ENCODE results near the gene FOSL2.

FOSL2 gene

DNA sequence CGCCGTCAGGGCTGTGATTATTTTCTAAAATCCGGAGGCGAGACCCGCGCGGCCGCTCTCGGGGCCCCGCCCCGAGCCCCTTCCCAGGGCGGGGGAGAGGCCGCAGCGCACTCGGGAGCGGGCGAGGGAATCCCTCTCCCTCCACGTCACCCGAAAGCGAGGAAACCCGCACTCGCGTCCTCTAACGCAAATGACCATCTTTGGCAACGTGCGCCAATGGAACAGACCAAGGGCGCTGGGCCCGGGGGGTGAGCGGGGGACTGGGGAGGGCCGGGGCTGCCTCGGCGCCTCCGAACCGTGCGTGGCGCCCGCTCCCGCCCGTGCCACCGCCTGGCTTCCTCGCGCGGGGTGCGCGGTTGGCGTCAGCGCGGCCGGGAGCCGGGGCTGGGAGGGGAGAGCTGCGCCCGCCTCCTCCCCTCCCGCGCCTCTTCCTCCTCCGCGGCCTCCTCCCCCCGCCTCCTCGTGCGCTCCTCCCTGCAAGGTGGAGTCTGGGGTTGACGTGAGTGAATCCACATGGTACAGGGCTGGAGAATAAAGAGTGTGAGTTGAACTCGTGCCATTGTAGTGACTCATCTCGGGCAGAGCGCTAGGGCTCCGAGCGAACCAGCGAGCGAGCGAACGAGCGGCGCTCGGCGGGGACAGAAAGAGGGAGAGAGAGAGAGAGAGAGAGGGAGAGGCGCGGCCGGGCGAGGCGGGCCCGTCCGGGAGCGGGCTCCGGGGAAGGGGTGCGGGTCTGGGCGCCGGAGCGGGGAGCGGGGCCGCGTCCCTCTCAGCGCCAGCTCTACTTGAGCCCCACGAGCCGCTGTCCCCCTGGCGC lies at the start of gene FOSL2:
Gene FOSL2, plus strand, starts transcription at position 562 of the 817 bp plus-strand sequence. CDS start 863 bp downstream, outside the sequence.
- peak; percentile 99 for DNase-seq

DNA sequence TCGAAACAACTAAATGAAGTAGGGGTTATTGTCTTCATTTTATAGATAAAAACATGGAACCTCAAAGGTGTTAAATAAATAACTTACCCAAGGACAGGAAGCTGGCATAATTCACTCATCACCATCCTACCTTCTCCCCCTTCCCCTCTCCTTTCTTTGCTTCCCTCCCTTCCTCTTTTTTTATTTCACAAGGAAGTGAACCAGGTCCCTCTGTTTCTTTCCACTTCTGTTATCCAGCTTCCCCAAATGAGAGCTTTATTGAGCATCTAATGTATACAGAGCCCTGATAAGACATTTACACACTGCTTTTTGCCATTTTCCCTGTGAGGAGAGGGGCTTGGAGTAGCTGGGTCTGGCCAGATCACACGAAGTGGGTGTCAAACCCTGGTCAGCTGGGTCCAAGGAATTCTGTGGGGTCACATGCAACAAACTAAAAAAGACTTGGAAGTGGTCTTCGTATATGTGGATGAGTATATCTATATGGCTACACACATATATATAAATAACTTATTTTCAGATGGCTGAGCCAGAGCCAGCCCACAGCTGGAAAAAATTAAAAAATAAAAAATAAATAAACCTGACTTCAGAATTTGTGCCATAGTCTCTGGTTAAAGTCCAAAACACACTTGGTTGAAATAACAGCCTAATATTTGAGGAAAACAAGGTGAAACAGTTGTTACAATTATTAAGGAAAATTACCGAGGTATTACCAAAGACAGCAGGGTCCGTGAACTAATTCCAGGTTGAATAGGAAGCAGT lies 49.3 kb upstream of the FOSL2 start:
- DNase-seq = no peak

DNA sequence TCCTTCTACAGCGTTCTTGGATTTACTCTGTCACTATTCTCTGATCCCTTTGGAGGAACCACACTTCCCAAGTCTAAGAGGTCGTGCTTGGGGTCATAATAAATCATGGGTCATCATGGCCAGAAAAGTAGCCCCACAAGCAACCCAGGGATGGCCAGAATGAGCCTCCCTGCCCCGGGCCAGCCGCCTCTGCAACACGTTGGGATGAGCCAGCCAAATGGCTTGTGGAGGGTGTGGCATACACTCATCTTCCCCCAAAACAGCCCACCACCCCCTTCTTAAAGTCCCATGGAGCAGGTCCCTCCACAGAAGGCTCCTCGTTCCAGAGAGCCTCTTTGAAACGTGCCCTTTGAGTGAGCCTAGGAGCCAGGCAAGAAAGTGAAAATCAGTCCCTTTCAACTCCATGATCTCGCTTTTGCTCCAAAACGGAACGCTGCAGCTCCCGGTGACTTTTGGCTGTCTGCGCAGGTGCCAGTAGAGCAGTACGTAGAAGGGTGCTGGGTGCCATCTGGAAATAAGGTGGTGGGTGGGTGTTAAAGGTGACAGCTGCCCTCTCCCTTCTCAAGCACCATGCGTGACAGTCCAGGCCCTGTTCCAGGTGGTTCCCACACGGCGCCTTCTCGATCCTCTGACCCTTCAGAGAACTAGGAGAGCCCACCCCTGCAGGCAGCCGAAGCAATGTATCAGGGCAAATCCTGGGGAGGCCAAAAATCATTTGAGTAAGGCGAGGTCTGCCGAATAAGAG lies 48.5 kb upstream of the FOSL2 start:
- DNase-seq = no peak

DNA sequence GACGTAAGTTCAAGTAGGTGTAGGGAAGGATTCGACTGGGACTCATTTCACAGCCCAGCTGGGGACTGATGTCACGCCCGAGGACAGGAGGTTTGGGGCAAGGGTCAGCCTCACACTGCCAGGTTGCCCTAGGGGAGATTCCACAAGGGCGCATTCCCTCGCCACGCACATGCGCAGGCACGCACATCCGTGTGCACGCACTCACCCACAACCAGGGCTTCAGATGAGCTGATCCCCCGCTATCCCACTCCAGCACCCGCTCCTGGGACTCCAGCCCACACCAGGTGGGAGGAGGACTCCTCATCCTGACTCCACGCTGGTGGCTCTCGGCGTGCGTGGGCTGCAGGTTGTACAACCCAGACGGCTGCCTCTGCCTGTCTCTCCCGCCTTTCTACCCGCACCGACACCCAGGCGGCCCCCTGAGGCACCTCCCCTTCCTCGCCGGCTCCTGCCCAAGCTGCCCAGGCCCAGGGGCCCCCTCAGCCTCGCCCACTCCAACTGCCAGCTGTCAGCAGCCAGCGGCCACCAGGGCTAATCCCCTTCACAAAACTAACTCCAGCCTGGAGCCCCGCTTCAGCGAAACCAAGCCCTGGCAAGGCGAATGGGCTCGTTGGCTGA lies 47.8 kb upstream of the FOSL2 start:
- no peak for DNase-seq

DNA sequence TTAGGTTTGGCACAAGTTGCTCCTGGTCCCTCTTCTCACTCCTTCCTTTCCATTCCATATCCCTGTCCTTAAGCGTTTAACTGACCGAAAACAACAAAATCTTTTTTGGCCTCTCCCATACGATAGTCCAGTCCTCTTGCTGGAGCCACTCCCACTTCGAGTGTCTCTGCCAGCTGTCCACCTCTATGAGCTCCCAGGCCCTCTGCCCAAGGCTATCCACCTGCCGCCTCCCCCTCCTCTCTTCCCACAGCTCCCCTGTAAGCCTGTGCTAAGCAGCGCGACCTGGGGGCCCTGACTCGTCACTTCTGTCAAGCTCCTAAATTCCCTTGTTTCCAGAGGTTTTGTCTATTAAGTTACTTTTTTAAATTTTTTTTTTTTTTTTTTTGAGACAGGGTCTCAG lies 47.0 kb upstream of the FOSL2 start:
- no peak for DNase-seq

DNA sequence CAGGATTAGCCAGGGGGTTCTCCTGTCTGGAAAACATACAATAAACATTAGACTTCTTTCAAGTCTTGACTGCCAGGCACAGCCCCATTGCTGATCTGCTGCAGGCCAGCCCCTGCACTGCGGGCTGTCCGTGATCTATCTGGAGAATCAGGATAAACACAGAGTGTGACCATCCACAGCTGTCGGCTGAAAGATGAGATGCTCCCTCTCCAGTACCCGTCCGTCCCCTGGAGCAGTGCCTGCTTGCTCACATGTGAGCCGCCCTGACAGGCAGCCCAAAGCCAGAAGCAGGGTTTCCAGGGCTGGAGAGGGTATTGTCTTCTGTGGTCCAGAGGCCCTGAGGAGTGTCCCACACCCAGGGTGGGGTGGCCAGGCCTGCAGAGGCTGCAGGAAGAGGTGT lies 46.1 kb upstream of the FOSL2 start:
- DNase-seq = no peak

DNA sequence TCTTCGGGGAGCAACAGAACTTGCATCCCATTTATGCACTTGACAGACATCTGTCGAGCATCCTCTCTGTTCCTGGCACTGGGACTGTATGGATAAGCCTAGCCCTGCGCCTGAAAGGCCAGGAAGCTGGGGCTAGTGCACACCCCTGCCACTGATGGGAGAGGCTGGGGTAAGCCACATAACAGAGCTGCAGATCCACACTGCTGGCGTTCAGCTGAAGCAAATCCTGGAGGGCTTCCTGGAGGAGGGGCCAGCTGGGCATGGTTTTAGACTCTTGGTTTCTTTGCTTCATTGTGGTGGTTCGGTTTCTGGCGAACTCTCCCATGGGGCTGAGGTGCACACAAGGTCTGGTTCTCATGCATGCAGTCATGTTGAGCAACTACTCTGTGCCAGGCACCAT lies 45.5 kb upstream of the FOSL2 start:
- no peak for DNase-seq

DNA sequence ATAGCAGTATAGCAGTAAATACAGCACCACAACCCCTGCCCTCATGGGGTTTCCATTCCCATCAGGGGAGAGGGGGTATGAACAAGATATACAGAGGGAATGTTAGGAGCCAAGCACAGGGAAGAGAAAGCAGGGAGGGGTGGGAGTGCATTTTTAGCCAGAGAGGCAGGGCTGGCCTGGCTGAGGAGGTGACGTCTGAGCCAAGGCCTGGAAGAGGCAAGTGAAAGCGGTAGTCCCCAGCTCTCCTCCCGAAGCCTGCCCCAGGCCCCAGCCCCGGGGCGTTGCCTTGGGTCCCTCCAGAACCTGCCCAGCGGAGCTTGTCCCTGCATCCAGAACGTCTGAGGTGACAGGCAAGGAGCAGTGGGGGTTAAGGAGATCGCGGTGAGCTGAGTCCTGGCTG lies 45.1 kb upstream of the FOSL2 start:
- DNase-seq = no peak

DNA sequence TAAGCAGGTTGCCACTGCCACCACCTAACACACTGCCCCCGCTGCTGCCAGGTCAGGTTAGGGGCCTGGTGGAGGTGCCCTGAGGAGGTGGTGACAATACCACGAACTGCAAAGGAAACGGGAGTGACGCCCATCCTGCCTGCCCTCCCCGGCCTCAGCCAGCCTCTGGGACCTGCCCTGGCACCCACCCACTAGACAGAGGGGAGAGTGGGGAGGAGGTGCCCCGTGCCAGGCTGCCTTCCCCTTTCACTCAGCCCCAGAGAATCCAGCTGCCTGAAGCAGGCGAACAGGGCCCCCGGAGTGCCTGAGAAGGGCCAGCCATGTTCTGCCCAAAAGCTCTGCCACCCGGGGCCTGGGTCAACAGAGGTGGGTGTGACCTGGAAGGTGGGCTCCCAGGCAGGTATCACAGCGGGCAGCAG lies 44.5 kb upstream of the FOSL2 start:
- peak; percentile 44 for DNase-seq

DNA sequence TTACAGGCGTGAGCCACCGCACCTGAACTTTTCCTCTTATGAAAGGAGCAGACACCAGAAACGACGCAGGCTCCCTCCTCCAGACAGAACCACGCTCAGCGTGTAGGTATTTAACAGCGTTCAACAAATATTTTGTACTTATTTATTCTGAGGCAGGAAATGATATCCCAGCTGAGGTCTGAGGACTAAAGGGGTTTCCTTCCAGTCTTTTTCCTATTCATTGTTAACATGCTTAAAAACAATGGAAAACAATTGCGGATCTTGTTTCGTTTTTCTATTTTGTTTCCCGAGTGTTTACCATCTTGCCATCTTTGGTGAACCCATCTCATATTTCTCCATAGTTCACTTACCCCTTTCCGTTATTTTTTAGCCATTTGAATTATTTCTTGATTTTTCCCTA lies 43.7 kb upstream of the FOSL2 start:
- DNase-seq = no peak

DNA sequence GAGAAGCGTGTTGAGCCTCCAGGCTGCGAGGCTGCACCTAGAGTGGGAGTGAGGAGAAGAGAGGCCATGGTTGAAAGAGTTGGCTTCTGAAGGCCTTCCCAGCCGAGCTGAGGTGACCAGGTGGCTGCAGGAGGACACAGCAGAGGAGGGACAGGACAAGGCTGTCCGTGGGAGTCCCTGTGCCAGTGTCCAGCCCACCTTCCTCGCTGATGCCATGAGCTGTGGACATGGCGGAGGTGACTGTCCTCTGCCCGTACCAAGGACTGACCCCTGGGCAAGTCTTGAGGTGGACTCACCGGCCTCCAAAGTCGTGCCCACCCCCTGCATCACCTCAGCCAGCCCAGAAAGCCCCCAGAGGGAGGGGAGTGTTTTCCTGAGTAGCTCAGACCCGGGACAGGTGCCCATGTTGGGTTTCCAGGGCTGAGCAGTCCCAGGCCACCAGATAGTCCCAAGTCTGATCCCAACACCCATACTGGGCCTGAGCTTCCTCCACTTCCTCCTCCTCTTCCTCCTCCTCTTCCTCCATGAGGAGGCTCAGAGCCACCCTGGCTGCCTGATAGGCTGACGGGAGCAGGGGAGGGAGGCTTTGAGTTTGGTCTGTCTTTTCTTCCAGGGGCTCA lies 43.0 kb upstream of the FOSL2 start:
- DNase-seq = no peak

DNA sequence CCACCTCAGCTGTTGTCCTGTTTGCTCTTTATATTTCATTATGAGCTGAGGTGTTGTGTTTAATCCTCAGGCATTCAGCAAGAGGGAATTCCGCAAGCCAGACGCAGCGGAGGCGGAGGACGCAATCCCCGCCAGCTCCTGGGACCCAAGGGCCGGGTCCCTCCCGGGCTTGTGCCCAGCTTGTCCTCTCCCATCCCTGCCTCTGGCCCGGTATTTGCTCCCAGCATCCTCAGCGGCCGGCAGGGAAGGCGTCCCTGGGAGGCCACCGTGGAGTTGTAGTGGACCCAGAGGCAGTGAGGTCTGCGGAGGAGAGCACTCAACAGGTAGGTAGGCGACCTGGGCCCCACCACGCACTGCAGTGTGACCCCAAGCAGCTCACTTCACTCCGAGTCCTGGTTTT lies 42.5 kb upstream of the FOSL2 start:
- no peak for DNase-seq

DNA sequence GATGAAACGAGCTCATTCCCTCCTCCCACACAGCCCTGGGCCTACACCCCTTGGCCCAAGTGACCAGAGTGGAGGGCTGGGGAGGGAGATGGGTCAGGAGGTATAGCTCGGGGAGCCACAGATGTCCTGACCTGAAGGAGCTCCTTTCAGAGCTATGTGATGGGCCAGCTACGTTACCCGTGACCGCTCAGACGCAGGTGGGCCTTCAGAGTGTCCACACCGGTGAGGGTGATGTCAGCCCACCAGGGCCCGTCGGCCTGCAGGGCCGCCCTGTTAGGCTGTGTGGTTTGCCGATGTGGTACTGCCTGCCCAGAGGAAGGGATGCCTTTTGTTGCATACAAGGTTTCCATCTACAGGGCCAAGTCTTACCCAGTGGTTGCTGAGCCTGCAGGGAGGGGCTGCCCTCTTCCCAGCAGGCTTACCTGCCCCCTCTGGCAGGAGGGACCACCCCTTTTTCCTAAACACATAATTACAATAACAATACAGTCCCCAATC lies 41.8 kb upstream of the FOSL2 start:
- DNase-seq = no peak

DNA sequence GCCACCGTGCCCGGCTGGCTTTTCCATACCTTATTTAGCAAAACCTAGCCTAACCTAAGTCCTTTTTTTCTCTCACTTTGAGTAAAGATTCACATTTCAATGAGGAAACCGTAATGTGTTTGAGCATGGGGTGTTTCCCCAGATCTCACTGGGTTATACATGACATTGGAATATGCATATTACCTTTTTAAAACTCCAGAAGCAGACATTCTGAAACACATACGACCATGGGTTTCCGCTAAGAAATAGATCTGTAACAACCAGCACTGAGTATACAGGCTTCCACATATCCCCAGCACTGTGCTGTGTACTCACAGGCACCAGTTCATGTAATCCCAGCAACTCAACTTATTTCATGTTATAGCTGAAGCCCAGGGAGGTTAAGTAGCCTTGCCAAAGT lies 41.0 kb upstream of the FOSL2 start:
- no peak for DNase-seq

DNA sequence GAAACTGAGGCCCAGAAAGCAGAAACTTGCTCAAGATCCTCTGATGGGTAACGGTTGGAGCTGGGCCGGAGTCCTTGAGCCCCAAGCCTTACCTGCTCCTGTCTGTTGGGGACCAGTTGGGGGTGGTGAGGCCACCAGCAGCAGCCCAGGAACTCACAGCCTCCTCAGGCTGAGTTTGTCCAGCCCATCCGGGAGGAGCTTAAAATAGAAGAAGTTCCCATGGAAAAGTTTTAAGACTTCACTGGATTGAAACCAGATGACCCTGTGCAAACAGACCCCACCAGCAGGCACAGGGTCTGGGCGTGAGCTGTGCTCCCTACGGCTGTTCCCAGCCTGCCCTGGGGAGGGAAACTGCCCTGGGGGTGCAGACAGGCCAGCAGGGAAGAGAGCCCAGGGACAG lies 40.6 kb upstream of the FOSL2 start:
- no peak for DNase-seq

DNA sequence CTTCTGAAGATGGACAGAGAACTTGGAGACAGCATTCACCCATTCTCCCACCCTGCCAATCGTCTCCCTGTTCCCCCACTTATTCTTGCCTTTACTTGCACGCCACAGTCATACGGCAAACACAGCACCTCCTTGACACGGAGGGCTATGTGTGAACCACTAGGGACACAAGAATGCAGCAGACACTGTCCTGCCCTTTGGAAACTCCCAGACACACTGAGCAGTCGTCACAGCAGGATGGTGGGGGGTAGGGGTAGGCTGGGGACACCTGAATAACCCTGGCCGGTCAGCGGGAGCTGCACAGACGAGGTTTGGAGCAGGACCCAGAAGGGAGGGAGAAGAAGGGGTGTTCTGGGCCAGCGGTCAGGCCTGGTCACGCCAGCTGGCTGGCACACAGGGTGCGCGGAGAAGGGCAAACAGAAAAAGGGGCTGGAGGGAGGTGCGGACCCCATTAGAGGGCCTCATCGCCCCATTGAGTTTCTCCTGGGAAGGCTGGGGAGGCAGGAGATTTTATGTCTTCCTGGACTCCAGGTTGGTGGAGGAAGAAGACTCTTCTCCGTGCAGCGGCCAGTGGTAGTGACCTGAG lies 40.0 kb upstream of the FOSL2 start:
- no peak for DNase-seq

DNA sequence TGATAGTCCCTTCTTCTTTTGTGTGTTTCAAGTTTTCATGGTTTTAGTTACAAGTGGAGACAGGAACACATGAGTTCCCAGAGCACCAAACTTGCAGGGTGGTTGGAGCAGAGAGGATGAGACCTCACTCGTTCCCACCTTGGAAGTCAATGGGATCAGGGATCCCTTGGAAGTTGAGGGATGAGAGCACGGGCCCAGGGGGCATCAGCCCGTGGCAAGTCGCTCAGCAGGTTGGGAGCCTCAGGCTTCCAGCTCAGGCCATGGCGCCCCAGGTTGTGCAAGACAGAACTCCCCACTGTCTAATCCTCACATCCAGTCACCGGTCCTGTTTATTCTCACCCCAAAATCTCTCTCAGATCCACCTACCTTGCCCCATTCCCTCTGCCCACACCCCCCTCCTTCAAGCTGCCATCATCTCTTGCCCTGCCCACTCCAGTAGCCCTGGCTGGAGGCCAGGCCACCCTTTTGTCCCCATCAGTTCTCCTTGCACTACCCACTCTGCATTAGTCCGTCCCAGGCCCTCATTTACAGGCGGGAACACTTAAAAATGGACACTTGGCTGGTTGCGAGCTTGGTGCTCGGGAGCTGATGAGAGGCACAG lies 37.6 kb upstream of the FOSL2 start:
- no peak for DNase-seq

DNA sequence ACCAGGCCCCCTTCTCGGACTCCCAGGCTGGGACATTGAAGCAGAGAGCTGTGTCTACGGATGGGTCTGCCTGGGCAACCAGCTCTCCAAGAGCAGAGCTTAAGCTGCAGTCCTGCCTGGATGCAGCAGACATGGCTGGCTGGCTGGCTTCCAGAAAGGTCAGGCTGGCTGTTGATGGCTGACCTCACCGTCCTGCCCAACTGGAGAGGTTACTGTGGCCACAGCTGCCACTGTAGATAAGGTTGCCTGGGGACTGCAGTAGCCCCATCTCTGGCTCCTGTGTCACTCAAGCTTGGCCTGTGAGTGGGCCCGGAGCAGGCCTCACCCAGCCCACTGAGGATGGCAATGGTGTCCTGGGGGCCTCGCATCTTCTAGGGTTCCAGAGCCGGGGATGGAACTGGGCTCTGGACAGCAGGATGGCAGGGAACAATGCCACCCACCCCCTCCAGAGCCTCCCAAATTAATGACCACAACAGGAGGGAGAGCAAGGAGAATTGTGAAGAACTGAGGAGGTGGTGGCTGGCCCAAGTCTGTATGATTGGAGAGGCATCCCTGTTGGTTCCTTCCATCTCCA lies 37.0 kb upstream of the FOSL2 start:
- no peak for DNase-seq

DNA sequence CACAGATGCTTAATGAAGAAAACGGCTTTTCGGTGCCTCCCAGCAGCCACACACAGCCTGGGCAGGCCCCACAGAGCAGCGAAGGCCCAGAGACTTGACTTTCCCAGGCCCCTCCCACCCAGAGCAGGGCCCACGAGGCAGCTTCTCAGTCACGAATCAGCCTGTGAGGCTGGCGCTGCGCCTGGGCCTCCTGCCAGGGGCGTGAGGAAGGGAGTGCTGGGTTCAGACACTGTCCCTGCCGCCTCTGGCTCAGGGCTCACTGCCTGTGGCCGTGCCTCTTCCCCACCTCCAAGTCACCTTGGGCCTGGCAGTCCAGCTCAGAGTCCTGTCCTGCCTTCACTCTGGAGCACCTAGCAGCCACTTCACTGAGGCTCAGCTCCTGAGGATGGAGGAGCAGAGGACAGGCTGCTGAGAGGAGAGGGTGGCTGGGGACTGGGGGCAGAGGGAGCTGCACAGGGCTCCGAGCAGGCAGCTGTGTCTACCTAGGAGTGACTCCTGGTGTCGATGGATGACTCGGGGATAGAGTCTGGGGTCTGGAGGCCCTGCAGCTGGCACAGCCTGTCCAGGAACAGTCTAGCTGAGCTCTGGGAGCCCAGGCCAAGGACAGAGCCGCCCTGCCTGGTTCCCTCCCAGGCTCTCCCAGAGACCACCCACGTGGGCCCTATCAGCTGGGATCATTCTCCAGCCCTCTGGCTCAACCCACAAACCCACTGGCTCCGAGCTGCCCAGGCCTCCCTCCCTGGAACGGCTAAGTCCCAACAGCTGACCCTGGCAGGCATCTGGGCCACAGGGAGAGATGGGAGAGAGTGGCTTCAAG lies 36.4 kb upstream of the FOSL2 start:
- DNase-seq = peak; percentile 24

DNA sequence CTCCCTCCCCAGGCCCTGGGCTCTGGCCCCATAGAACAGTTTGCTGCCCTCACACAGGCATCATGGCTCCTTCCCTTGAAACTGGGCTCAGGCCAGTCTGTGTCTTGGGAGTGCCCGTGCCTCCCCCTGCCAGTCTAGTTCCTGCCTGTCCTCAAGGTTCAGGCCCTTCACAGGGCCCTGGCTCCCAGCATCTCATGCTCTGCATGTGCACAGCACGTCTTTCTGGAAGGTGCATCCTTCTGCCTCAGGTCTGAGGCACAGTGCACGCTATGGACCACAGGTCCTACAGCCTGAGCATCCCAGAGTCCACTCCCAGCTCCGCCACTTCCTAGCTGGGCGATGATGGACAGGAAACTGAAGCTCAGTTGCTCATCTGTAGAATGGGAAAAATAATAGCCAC lies 35.6 kb upstream of the FOSL2 start:
- no peak for DNase-seq

Measured in CD4-positive, alpha-beta T cell treated with Interleukin-4 for 4 hours (primary cell).